ENCODE measurements around the gene CLEC18B. TPM values are rescaled to one million over a fixed set of nuclear protein-coding genes. Genes with fewer than 3 reads are reported as not detected.
"Not testable (repeated sequence)": the region's sequence is repeated elsewhere in the genome, so short reads cannot be mapped to it uniquely, and the experiment has no call there.

The CLEC18B gene
- 0.44 and 0.51 TPM in 2 replicates for total RNA-seq (2012; rRNA removed)

DNA sequence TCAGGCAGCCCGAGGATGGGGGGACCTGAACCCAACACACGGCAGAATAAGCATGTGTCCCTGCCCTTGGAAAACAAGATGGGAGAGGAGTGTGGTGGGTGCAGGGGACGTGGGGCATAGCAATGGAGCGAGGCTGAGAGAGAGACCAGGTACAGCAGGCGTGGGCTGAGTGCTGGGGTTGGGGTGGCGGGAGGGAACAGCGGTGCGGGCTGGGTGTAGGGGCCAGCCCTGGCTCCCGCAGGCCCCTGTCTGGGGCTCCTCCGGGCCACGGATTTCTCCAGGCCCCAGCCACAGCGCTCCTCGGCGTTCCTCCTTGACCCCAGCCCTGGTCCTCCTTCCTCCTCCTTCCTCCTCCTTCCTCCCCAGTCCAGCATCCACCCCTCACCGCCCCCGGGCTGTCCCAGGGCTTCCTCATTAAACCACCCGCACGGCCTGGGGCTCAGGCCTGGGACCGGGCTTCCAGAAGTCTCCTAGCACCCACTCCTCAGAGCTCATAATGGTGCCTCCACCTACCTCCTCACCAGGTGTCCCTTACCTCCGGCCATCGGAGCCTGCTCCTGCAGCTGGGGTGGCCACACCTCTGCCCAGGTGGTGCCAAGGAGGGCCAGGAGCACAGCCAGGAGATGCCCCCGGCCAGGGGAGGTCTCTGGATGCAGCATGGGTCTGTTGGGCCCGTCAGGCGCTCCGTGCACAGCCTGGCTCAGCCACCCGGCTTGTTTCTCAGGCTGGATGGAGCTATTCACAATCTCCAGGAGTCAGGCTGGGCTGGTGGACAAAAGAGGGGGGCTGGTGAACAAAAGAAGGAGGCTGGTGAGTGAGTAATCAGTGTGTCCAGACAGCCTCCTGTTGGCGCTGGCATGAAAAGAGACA, at the start of gene CLEC18B:
CLEC18B (minus strand) TSS at position 867 of the 870 bp plus-strand sequence; CDS start at position 659, 208 bp downstream.
- not testable (repeated sequence) for H3K27me3 ChIP-seq (ENCODE audit: control insufficient read depth, insufficient read depth, low read length); H3K9ac ChIP-seq (ENCODE audit: low read depth, low read length); H3K9me3 ChIP-seq (replicated peaks; ENCODE audit: low read length); H3K4me1 ChIP-seq (ENCODE audit: control insufficient read depth, insufficient read depth, low read length); H3K36me3 ChIP-seq (ENCODE audit: insufficient read depth, low read length); H3K4me3 ChIP-seq (ENCODE audit: low read length); H3K4me2 ChIP-seq (ENCODE audit: low read length)

DNA sequence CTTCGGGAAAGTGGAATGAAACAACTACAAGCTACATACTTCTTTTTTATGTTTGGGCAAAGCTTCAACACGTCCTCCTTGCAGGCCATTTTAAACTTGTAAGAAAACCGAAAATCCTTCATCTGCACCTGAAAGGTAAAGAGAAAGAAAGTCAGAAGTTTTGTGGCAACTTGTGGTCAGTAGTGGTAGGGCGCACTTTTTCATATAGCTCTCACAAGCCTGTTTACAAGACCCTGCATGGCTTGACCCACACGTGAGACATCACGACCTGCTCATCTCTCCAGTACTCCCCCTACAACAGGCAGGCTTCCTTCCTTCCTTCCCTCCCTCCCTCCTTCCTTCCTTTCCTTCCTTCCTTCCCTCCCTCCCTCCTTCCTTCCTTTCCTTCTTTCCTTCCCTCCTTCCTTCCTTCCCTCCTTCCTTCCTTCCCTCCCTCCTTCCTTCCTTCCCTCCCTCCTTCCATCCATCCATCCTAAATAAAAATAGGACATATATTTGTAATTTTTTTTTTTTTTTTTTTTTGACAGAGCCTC, 48.7 kb upstream of the CLEC18B start:
- no peaks in the 10 kb centered on the region for H3K27me3 ChIP-seq (ENCODE audit: control insufficient read depth, insufficient read depth, low read length)
- no peak overlapping the region for H3K4me3 ChIP-seq (ENCODE audit: low read length)
- peaks cover 72% of the 10 kb centered on the region for H3K36me3 ChIP-seq (ENCODE audit: insufficient read depth, low read length)
- no peaks in the 10 kb centered on the region for H3K9me3 ChIP-seq (replicated peaks; ENCODE audit: low read length)
- no peak overlapping the region for H3K9ac ChIP-seq (ENCODE audit: low read depth, low read length)
- no peak overlapping the region for H3K4me2 ChIP-seq (ENCODE audit: low read length)
- no peaks in the 10 kb centered on the region for H3K4me1 ChIP-seq (ENCODE audit: control insufficient read depth, insufficient read depth, low read length)

DNA sequence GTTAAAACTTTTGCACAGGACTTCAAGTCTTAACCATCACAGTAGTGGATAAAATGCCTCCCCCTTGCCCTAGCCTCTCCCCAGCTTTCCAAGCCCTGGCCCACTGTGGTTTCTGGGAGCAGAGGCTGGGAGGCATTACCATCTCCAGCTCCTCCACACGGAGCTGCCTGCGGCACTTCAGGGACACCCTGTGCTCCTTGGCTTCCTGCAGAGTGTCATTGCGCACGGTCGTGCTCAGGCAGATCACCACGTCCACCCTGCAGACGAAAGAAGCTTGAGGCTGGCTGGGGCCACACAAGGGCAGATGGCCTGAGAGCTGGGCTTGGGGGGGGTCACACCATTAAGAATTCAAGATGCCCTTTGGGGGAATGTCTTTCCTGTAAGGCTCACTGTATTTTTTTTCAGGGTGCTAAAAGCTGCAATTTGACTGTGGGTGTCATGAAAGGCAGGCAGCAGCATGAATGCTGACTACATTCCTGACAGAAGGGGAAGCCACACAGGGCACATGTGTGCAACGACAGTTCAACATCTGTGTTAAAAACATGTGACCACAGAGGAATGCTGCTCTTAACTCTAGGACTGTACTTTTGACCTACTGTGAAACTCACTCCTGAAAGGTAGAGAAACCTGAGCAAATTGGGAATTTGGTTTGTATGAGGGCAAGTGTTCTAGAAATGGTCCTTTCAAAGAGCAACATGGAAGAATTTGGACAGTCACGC, 47.7 kb upstream of the CLEC18B start:
- peaks cover 72% of the 10 kb centered on the region for H3K36me3 ChIP-seq (ENCODE audit: insufficient read depth, low read length)
- H3K4me3 ChIP-seq (ENCODE audit: low read length), result no peak overlapping the region

DNA sequence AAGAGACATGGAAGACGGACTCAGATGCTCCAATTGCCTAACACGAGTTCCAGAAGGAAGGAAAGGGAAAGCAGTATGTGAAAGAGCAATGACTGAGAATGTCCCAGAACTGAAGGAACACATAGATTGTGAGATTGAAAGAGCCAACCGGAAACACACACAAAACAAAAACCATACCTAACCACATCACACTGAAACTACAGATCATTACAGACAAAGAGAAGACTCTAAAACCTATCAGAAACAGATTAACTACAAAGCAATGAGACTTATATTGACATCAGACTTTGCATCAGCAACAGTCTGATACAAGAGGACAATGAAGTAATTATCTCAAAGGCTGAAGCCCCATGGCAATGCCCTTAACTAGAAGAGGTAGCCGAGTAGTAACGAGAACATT, 45.6 kb upstream of the CLEC18B start:
- H3K9me3 ChIP-seq (replicated peaks; ENCODE audit: low read length), result no peaks in the 10 kb centered on the region
- H3K9ac ChIP-seq (ENCODE audit: low read depth, low read length), result no peak overlapping the region
- H3K27me3 ChIP-seq (ENCODE audit: control insufficient read depth, insufficient read depth, low read length), result no peaks in the 10 kb centered on the region
- no peak overlapping the region for H3K4me2 ChIP-seq (ENCODE audit: low read length)
- H3K36me3 ChIP-seq (ENCODE audit: insufficient read depth, low read length), result peaks cover 81% of the 10 kb centered on the region
- H3K4me1 ChIP-seq (ENCODE audit: control insufficient read depth, insufficient read depth, low read length), result no peaks in the 10 kb centered on the region
- H3K4me3 ChIP-seq (ENCODE audit: low read length), result no peak overlapping the region

More for the DNA sequence above, 47.7 kb upstream of the CLEC18B start:
- no peak overlapping the region for H3K9ac ChIP-seq (ENCODE audit: low read depth, low read length)
- no peaks in the 10 kb centered on the region for H3K27me3 ChIP-seq (ENCODE audit: control insufficient read depth, insufficient read depth, low read length)
- H3K9me3 ChIP-seq (replicated peaks; ENCODE audit: low read length), result no peaks in the 10 kb centered on the region
- no peaks in the 10 kb centered on the region for H3K4me1 ChIP-seq (ENCODE audit: control insufficient read depth, insufficient read depth, low read length)
- H3K4me2 ChIP-seq (ENCODE audit: low read length), result no peak overlapping the region

DNA sequence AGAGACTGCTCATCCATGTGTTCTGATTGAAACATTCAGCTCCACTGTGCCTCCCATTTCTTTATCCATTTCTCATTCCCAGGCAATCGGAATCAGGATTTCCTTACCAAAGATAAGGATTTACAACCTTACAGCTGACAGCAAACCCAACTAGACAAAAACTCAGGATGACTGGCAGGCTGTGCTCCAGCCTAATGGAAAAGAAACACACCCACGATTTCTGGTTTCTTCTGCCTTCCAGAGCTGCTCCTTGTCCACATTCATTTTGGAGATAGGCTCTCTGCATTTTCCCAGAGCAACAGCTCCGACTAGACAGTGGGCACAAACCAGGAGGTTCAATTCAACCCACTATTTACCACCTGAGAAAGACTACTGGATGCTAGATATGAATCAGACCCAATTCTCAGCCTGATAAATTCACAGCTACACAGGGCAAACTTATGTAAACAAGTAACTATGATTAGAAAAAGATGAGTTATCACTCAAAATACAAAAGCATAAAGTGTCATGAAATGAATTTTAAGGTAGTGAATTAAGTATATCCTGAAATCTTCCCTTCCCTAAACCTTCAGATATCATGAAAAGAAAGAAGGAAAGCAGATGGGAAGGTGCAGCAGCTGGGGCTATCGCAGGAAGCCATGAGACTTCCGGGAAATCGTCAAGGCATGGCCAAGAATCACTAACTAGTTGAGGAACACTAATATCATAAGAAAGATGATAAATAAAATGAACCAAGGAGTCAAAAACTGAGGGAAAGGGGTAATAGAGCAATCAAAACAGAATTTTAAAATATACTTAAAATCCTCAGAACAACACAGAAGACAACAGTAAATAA, 44.8 kb upstream of the CLEC18B start:
- Histone ChIP-seq H3K4me2 (ENCODE audit: low read length) (no peak overlapping the region), H3K9ac (ENCODE audit: low read depth, low read length) (no peak overlapping the region), H3K4me3 (ENCODE audit: low read length) (no peak overlapping the region), H3K27me3 (ENCODE audit: control insufficient read depth, insufficient read depth, low read length) (no peaks in the 10 kb centered on the region), H3K4me1 (ENCODE audit: control insufficient read depth, insufficient read depth, low read length) (no peaks in the 10 kb centered on the region), H3K36me3 (ENCODE audit: insufficient read depth, low read length) (peaks cover 79% of the 10 kb centered on the region), H3K9me3 (replicated peaks; ENCODE audit: low read length) (no peaks in the 10 kb centered on the region)

DNA sequence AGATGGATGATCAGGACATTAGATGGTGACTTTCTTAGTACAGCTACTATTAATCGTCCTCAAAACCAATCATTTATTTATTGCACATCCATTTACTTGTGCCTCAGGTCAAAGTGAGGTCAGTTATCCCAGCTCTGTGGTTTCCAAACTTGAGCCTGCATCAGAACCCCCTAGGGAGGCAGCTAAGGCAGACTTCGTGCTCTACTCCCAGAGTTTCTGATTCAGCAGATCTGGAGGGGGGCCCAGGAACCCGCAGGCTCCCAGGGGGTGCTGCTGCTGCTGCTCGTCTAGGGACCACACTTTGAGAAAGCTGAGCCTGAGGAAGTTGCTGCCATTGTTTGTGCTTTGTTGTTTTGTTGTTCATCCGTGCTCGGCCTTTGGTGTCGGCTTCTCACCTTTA, 44.0 kb upstream of the CLEC18B start:
- no peaks in the 10 kb centered on the region for H3K27me3 ChIP-seq (ENCODE audit: control insufficient read depth, insufficient read depth, low read length)
- peaks cover 80% of the 10 kb centered on the region for H3K36me3 ChIP-seq (ENCODE audit: insufficient read depth, low read length)
- H3K4me1 ChIP-seq (ENCODE audit: control insufficient read depth, insufficient read depth, low read length), result no peaks in the 10 kb centered on the region
- H3K4me2 ChIP-seq (ENCODE audit: low read length), result no peak overlapping the region
- H3K4me3 ChIP-seq (ENCODE audit: low read length), result no peak overlapping the region
- no peak overlapping the region for H3K9ac ChIP-seq (ENCODE audit: low read depth, low read length)
- no peaks in the 10 kb centered on the region for H3K9me3 ChIP-seq (replicated peaks; ENCODE audit: low read length)

DNA sequence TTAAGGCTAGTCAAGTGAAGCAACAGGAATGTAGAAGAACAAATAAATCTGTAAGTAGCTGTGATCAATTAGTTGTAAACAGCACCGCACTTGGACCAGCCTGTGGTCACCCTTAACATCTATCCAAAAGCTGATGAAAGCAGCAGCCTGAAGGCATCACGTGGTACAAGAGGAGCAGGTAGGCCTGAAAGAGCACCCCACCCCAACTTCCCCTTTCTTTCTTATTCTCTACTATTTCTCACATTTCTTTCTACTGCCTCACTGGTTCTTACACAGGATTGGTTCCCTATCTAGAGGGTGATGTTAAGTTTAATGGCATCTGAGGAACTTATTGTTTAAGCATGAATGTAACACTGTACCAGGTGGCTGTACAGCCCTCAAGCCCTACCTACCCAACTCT, 42.6 kb upstream of the CLEC18B start:
- H3K9me3 ChIP-seq (replicated peaks; ENCODE audit: low read length), result no peaks in the 10 kb centered on the region
- H3K4me2 ChIP-seq (ENCODE audit: low read length), result no peak overlapping the region
- H3K27me3 ChIP-seq (ENCODE audit: control insufficient read depth, insufficient read depth, low read length), result no peaks in the 10 kb centered on the region
- H3K9ac ChIP-seq (ENCODE audit: low read depth, low read length), result no peak overlapping the region
- peaks cover 76% of the 10 kb centered on the region for H3K36me3 ChIP-seq (ENCODE audit: insufficient read depth, low read length)
- no peaks in the 10 kb centered on the region for H3K4me1 ChIP-seq (ENCODE audit: control insufficient read depth, insufficient read depth, low read length)
- H3K4me3 ChIP-seq (ENCODE audit: low read length), result no peak overlapping the region

DNA sequence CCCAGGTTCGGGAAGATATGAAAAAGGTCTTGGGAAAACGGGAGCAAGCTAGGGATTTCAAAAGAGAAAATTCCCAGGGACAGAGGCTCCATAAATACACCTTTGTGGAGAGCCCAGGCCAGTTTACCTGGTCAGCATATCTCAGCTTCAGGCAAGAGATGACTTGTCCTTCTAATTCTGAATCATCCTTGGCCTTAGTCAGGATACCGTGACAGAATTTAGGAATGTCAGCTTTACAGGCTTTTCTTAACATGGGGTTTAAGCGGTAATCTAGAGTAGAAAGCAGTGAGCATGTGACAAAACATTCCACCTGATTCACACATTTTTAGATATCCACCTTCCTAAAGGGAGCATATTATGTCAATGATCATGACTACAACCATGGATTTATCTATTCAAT, 41.1 kb upstream of the CLEC18B start:
- Histone ChIP-seq H3K9ac (ENCODE audit: low read depth, low read length) (no peak overlapping the region), H3K4me3 (ENCODE audit: low read length) (no peak overlapping the region), H3K36me3 (ENCODE audit: insufficient read depth, low read length) (peaks cover 78% of the 10 kb centered on the region), H3K4me1 (ENCODE audit: control insufficient read depth, insufficient read depth, low read length) (no peaks in the 10 kb centered on the region), H3K4me2 (ENCODE audit: low read length) (no peak overlapping the region), H3K27me3 (ENCODE audit: control insufficient read depth, insufficient read depth, low read length) (no peaks in the 10 kb centered on the region), H3K9me3 (replicated peaks; ENCODE audit: low read length) (no peaks in the 10 kb centered on the region)

DNA sequence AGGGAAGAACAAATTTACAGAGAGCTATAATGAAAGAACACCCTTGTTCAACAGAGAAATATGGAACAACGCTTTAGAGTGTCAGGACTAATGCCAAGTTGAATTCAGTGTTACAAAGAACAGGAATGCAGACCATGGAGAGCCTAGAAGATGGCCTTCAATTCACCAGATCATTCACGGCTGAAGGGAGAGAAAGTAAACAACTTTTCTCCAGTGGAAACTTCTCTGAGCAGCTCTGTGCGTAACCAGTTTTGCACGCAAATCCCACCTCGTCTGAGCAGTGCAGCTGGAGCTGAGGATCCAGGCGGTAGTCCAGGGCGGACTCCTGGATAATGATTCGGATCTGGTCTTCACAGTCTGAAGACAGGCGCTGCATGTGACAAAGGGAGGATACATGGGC, 40.5 kb upstream of the CLEC18B start:
- no peaks in the 10 kb centered on the region for H3K4me1 ChIP-seq (ENCODE audit: control insufficient read depth, insufficient read depth, low read length)
- H3K27me3 ChIP-seq (ENCODE audit: control insufficient read depth, insufficient read depth, low read length), result no peaks in the 10 kb centered on the region
- no peaks in the 10 kb centered on the region for H3K9me3 ChIP-seq (replicated peaks; ENCODE audit: low read length)
- H3K36me3 ChIP-seq (ENCODE audit: insufficient read depth, low read length), result peaks cover 76% of the 10 kb centered on the region
- H3K4me3 ChIP-seq (ENCODE audit: low read length), result no peak overlapping the region
- H3K9ac ChIP-seq (ENCODE audit: low read depth, low read length), result no peak overlapping the region
- H3K4me2 ChIP-seq (ENCODE audit: low read length), result no peak overlapping the region

DNA sequence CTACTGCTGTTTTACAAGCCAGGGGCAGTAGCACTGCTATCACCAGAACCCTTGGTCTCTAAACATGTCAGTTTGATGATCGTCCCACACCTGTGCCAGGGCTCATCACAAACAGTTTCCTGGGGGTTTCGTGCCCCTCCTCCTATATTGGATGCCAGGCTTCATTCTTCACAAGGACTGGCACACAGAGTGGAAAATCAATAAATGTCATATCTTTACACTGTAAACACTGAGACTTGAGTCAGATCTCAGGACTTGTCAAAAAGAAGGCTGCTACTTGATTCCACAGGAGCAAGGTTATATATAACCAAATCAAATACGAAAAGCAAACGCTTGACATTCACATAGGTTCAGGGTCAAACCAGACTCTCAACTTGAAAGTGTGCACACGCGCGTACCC, 39.3 kb upstream of the CLEC18B start:
- no peaks in the 10 kb centered on the region for H3K27me3 ChIP-seq (ENCODE audit: control insufficient read depth, insufficient read depth, low read length)
- no peaks in the 10 kb centered on the region for H3K9me3 ChIP-seq (replicated peaks; ENCODE audit: low read length)
- peaks cover 76% of the 10 kb centered on the region for H3K36me3 ChIP-seq (ENCODE audit: insufficient read depth, low read length)
- no peak overlapping the region for H3K4me2 ChIP-seq (ENCODE audit: low read length)
- H3K9ac ChIP-seq (ENCODE audit: low read depth, low read length), result no peak overlapping the region
- H3K4me3 ChIP-seq (ENCODE audit: low read length), result no peak overlapping the region
- peaks cover 10% of the 10 kb centered on the region for H3K4me1 ChIP-seq (ENCODE audit: control insufficient read depth, insufficient read depth, low read length)

DNA sequence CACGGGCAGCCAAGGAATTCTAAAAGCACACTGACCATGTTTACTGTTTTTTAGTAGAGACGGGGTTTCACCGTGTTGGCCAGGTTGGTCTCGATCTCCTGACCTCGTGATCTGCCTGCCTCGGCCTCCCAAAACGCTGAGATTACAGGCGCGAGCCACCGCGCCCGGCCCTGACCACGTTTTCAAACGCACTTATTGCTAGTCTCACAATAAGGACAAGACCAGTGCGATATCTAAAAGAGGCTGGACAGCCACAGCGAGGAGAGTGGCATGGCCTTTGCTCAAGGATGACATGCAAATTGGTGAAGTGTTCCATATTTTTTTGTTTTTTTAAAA, 35.0 kb upstream of the CLEC18B start:
- Histone ChIP-seq H3K4me1 (ENCODE audit: control insufficient read depth, insufficient read depth, low read length) (peaks cover 13% of the 10 kb centered on the region), H3K4me3 (ENCODE audit: low read length) (no peak overlapping the region), H3K4me2 (ENCODE audit: low read length) (no peak overlapping the region), H3K36me3 (ENCODE audit: insufficient read depth, low read length) (peaks cover 66% of the 10 kb centered on the region), H3K9me3 (replicated peaks; ENCODE audit: low read length) (no peaks in the 10 kb centered on the region), H3K27me3 (ENCODE audit: control insufficient read depth, insufficient read depth, low read length) (no peaks in the 10 kb centered on the region), H3K9ac (ENCODE audit: low read depth, low read length) (no peak overlapping the region)
